Vagina (tissue), 2 donors: Measurements from ENCODE around the gene HRK. TPM values are rescaled to one million over a fixed set of nuclear protein-coding genes. Genes with fewer than 3 reads are reported as not detected.
A peak's percentile ranks its signal among the peaks of the same experiment; 100 is the strongest.

ENCODE experiments used
- DNase-seq, 2 donors: peaks; one replicate each; pipeline ENCODE4 v3.0.0-alpha.2; 2017; ENCODE audit errors: extremely low spot score in 2 of 2
- H3K27ac ChIP-seq: fragments of 200-600 bp; sonication (generic); one replicate; pipeline ENCODE4 v1.5.1; 2019
- H3K27me3 ChIP-seq: fragments of 200-600 bp; sonication (generic); one replicate; pipeline ENCODE4 v1.5.1; 2019
- H3K36me3 ChIP-seq, 2 donors: fragments of 200-600 bp; sonication (generic); one replicate each; pipeline ENCODE4 v1.5.1; 2017 to 2019
- H3K4me1 ChIP-seq: fragments of 200-600 bp; sonication (generic); one replicate; pipeline ENCODE4 v1.5.1; 2019
- H3K4me3 ChIP-seq, 2 donors: fragments of 200-600 bp; sonication (generic); 1 replicate in 1 of 2; 2 replicates in 1 of 2; pipeline ENCODE4 v1.5.1; 2016 to 2019
- H3K9me3 ChIP-seq: fragments of 200-600 bp; sonication (generic); one replicate; pipeline ENCODE4 v1.5.1; 2019
- POLR2A ChIP-seq, 2 donors: fragments of 450-650 bp; IDR thresholded peaks; one replicate each; pipeline ENCODE4 v1.6.1; 2017; ENCODE audit warnings: antibody characterized with exemption in 2 of 2, mild to moderate bottlenecking in 2 of 2, moderate library complexity in 2 of 2
- POLR2AphosphoS5 ChIP-seq, 2 donors: sonication (generic); formaldehyde crosslinking; IDR thresholded peaks; one replicate each; pipeline ENCODE4 v1.9.0; 2017; ENCODE audit warnings: antibody characterized with exemption in 2 of 2, mild to moderate bottlenecking in 2 of 2, low read depth in 1 of 2; ENCODE audit not compliant: insufficient read depth in 1 of 2
- intact Hi-C: fragments of 100-400 bp; cut with DNase I; formaldehyde crosslinking; loops from one replicate; pipeline ENCODE4 v1.15.1; 2023
- total RNA-seq: library from RNA; depleted of rRNA; stranded (reverse); fragments of >200 nt; gene quantifications from one replicate; pipeline ENCODE4 v1.2.3, GENCODE V29; 2016
- TF ChIP-seq, protein P1 (sequence below), 3 experiments: fragments of 450-650 bp in 2 of 3; fragments of 200-600 bp in 1 of 3; sonication (generic) in 1 of 3; IDR thresholded peaks; one replicate each; pipeline ENCODE4 v1.5.1; 2017 to 2019; ENCODE audit warnings: antibody characterized with exemption in 3 of 3, mild to moderate bottlenecking in 2 of 3, moderate library complexity in 2 of 3

Gene HRK
- total RNA-seq, 1 donor from 2014 or later, result not detected

GRCh38 chr12:116862167-116862566, 19.1 kb downstream of the HRK start:
- no peaks in the 10 kb centered on the region for H3K36me3 ChIP-seq
- TF ChIP-seq, protein P1, sequence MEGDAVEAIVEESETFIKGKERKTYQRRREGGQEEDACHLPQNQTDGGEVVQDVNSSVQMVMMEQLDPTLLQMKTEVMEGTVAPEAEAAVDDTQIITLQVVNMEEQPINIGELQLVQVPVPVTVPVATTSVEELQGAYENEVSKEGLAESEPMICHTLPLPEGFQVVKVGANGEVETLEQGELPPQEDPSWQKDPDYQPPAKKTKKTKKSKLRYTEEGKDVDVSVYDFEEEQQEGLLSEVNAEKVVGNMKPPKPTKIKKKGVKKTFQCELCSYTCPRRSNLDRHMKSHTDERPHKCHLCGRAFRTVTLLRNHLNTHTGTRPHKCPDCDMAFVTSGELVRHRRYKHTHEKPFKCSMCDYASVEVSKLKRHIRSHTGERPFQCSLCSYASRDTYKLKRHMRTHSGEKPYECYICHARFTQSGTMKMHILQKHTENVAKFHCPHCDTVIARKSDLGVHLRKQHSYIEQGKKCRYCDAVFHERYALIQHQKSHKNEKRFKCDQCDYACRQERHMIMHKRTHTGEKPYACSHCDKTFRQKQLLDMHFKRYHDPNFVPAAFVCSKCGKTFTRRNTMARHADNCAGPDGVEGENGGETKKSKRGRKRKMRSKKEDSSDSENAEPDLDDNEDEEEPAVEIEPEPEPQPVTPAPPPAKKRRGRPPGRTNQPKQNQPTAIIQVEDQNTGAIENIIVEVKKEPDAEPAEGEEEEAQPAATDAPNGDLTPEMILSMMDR (IDR thresholded peaks at IDR 0.05), result no peak
- no peak for TF ChIP-seq POLR2AphosphoS5 (IDR thresholded peaks at IDR 0.05; ENCODE audit: insufficient read depth in 1 of 2, low read depth in 1 of 2)
- no peak for TF ChIP-seq POLR2A (IDR thresholded peaks at IDR 0.05)
- H3K9me3 ChIP-seq, result no peaks in the 10 kb centered on the region
- no peaks in the 10 kb centered on the region for H3K27me3 ChIP-seq
- H3K4me3 ChIP-seq, result no peak overlapping the region
- intact Hi-C loops, result no loop called here
- H3K4me1 ChIP-seq, result peaks cover 4% of the 10 kb centered on the region
- H3K27ac ChIP-seq, result no peak overlapping the region
- no peak for DNase-seq

- intact Hi-C loops, result no loop called here
- Histone ChIP-seq H3K36me3 (no peaks in the 10 kb centered on the region), H3K4me3 (no peak overlapping the region), H3K27me3 (no peaks in the 10 kb centered on the region), H3K4me1 (peaks cover 4% of the 10 kb centered on the region), H3K9me3 (no peaks in the 10 kb centered on the region), H3K27ac (no peak overlapping the region)
- TF ChIP-seq POLR2A (IDR thresholded peaks at IDR 0.05), result no peak
- TF ChIP-seq POLR2AphosphoS5 (IDR thresholded peaks at IDR 0.05; ENCODE audit: insufficient read depth in 1 of 2, low read depth in 1 of 2), result no peak
- TF ChIP-seq, protein P1 (IDR thresholded peaks at IDR 0.05), result no peak
- no peak for DNase-seq
Measured at GRCh38 chr12:116861320-116861719, 19.9 kb downstream of the HRK start.

GRCh38 chr12:116860263-116860662, 21.0 kb downstream of the HRK start:
- Histone ChIP-seq H3K27ac (no peak overlapping the region), H3K4me3 (peak overlapping the region; percentile 9 to 22), H3K36me3 (no peaks in the 10 kb centered on the region), H3K27me3 (no peaks in the 10 kb centered on the region), H3K4me1 (peaks cover 4% of the 10 kb centered on the region), H3K9me3 (no peaks in the 10 kb centered on the region)
- intact Hi-C loops, result no loop called here
- no peak for DNase-seq
- TF ChIP-seq POLR2A (IDR thresholded peaks at IDR 0.05) (no peak), POLR2AphosphoS5 (IDR thresholded peaks at IDR 0.05; ENCODE audit: insufficient read depth in 1 of 2, low read depth in 1 of 2) (no peak)
- TF ChIP-seq, protein P1 (IDR thresholded peaks at IDR 0.05), result no peak

- intact Hi-C loops, result no loop called here
- Histone ChIP-seq H3K4me1 (no peaks in the 10 kb centered on the region), H3K4me3 (no peak overlapping the region), H3K27ac (no peak overlapping the region), H3K9me3 (no peaks in the 10 kb centered on the region), H3K36me3 (no peaks in the 10 kb centered on the region), H3K27me3 (no peaks in the 10 kb centered on the region)
- no peak for DNase-seq
- TF ChIP-seq POLR2AphosphoS5 (IDR thresholded peaks at IDR 0.05; ENCODE audit: insufficient read depth in 1 of 2, low read depth in 1 of 2) (no peak), POLR2A (IDR thresholded peaks at IDR 0.05) (no peak)
- TF ChIP-seq, protein P1 (IDR thresholded peaks at IDR 0.05), result no peak
Measured at GRCh38 chr12:116859079-116859478, 22.2 kb downstream of the HRK start.

GRCh38 chr12:116856729-116857128, 24.5 kb downstream of the HRK start:
- intact Hi-C loops, result no loop called here
- Histone ChIP-seq H3K27me3 (no peaks in the 10 kb centered on the region), H3K4me1 (no peaks in the 10 kb centered on the region), H3K27ac (no peak overlapping the region), H3K36me3 (no peaks in the 10 kb centered on the region), H3K4me3 (no peak overlapping the region), H3K9me3 (no peaks in the 10 kb centered on the region)
- DNase-seq, result no peak
- TF ChIP-seq POLR2A (IDR thresholded peaks at IDR 0.05) (no peak), POLR2AphosphoS5 (IDR thresholded peaks at IDR 0.05; ENCODE audit: insufficient read depth in 1 of 2, low read depth in 1 of 2) (no peak)
- TF ChIP-seq, protein P1 (IDR thresholded peaks at IDR 0.05), result no peak
